IMR-90 (cell line): ENCODE results near the gene OSM. TPM values are rescaled to one million over a fixed set of nuclear protein-coding genes. Genes with fewer than 3 reads are reported as not detected.

Source experiments
- ATAC-seq: fragments of 200-7000 bp; cut with Tn5 transposase; 2 replicates; pipeline ENCODE4 v1.9.1; 2020; ENCODE audit warnings: low read depth, mild to moderate bottlenecking, moderate library complexity
- BruUV-seq: library from RNA; stranded (reverse); fragments of 400-500 nt; replicated peaks from 2 replicates; lab custom pipeline; 2021; lab: Mats Ljungman, UMichigan
- CTCF ChIA-PET: fragments of 300-600 bp; formaldehyde crosslinking; extraction: SDS; loops from one replicate; lab custom pipeline; 2021; ENCODE audit warnings: antibody characterized with exemption; lab: Yijun Ruan, JAX
- POLR2A ChIA-PET: fragments of 300-600 bp; sonication (Branson Sonifier 250); formaldehyde crosslinking; loops from one replicate; lab custom pipeline; 2022; ENCODE audit warnings: antibody characterized with exemption; ENCODE audit not compliant: unreplicated experiment; lab: Charles Lee
- DNase-seq: peaks from one replicate; pipeline ENCODE4 v3.0.0; 2013
- H2AFZ ChIP-seq: replicated peaks from 2 replicates; pipeline ENCODE3; 2013; ENCODE audit warnings: low read length, mild to moderate bottlenecking; ENCODE audit not compliant: poor library complexity
- H2AK5ac ChIP-seq: 2 replicates; pipeline ENCODE4 v1.6.1; 2013; ENCODE audit warnings: low read depth, low read length, inconsistent platforms
- H2AK9ac ChIP-seq: replicated peaks from 2 replicates; pipeline ENCODE3; 2013; ENCODE audit warnings: mild to moderate bottlenecking, low read depth, low read length, moderate library complexity; ENCODE audit not compliant: poor library complexity
- H2BK120ac ChIP-seq: 2 replicates; pipeline ENCODE4 v1.6.1; 2013; ENCODE audit warnings: low read depth, low read length, inconsistent platforms
- H2BK15ac ChIP-seq: 3 replicates; pipeline ENCODE4 v1.6.1; 2013; ENCODE audit warnings: low read depth, low read length, inconsistent platforms
- H2BK20ac ChIP-seq: 2 replicates; pipeline ENCODE4 v1.6.1; 2013; ENCODE audit warnings: low read depth, mild to moderate bottlenecking, inconsistent platforms, low read length, moderate library complexity
- H2BK5ac ChIP-seq: 2 replicates; pipeline ENCODE4 v1.6.1; 2013; ENCODE audit warnings: mild to moderate bottlenecking, low read depth, low read length, inconsistent platforms; ENCODE audit not compliant: poor library complexity, severe bottlenecking
- H3K14ac ChIP-seq: replicated peaks from 2 replicates; pipeline ENCODE4 v1.6.1; 2013; ENCODE audit warnings: low read depth, low read length, inconsistent platforms
- H3K18ac ChIP-seq: 2 replicates; pipeline ENCODE4 v1.6.1; 2013; ENCODE audit warnings: low read depth, low read length, control low read depth
- H3K23ac ChIP-seq: 2 replicates; pipeline ENCODE4 v1.6.1; 2013; ENCODE audit warnings: low read depth, low read length, inconsistent platforms
- H3K27ac ChIP-seq: 2 replicates; pipeline ENCODE4 v1.5.1; 2013; ENCODE audit warnings: mild to moderate bottlenecking, control low read depth, low read length; ENCODE audit not compliant: insufficient read depth
- H3K27me3 ChIP-seq: 2 replicates; pipeline ENCODE4 v1.6.1; 2013; ENCODE audit warnings: low read length; ENCODE audit not compliant: control insufficient read depth, insufficient read depth
- H3K36me3 ChIP-seq: 2 replicates; pipeline ENCODE4 v1.6.1; 2013; ENCODE audit warnings: low read length, mixed read lengths; ENCODE audit not compliant: control insufficient read depth, insufficient read depth
- H3K4ac ChIP-seq: 2 replicates; pipeline ENCODE4 v1.6.1; 2013; ENCODE audit warnings: low read depth, low read length, inconsistent platforms
- H3K4me1 ChIP-seq: 2 replicates; pipeline ENCODE4 v1.6.1; 2013; ENCODE audit warnings: low read length, mixed read lengths; ENCODE audit not compliant: control insufficient read depth, insufficient read depth
- H3K4me2 ChIP-seq: 2 replicates; pipeline ENCODE4 v1.6.1; 2013; ENCODE audit warnings: low read depth, mild to moderate bottlenecking, control low read depth, low read length, moderate library complexity
- H3K4me3 ChIP-seq: 2 replicates; pipeline ENCODE4 v1.5.1; 2013; ENCODE audit warnings: low read depth, mild to moderate bottlenecking, control low read depth, low read length, moderate library complexity; ENCODE audit not compliant: insufficient read depth
- H3K56ac ChIP-seq: 2 replicates; pipeline ENCODE4 v1.6.1; 2013; ENCODE audit warnings: low read length, inconsistent platforms; ENCODE audit not compliant: insufficient read depth; ENCODE audit errors: extremely low read depth
- H3K79me1 ChIP-seq, 2 experiments: 2 replicates each; pipeline ENCODE4 v1.6.1; 2013; ENCODE audit warnings: low read length in 2 of 2, inconsistent platforms in 1 of 2, low read depth in 1 of 2
- H3K9ac ChIP-seq: 2 replicates; pipeline ENCODE4 v1.6.1; 2013; ENCODE audit warnings: low read depth, low read length, control low read depth
- H3K9me1 ChIP-seq: 2 replicates; pipeline ENCODE4 v1.6.1; 2013; ENCODE audit warnings: low read length, inconsistent platforms; ENCODE audit not compliant: insufficient read depth
- H3K9me3 ChIP-seq: 2 replicates; pipeline ENCODE4 v1.6.1; 2013; ENCODE audit warnings: low read length; ENCODE audit not compliant: control insufficient read depth, insufficient read depth
- H4K20me1 ChIP-seq: 2 replicates; pipeline ENCODE4 v1.6.1; 2013; ENCODE audit warnings: low read length, inconsistent platforms; ENCODE audit not compliant: insufficient read depth
- H4K5ac ChIP-seq: 2 replicates; pipeline ENCODE4 v1.6.1; 2013; ENCODE audit warnings: mild to moderate bottlenecking, low read depth, low read length, control low read depth
- H4K8ac ChIP-seq, 2 experiments: 2 replicates each; pipeline ENCODE4 v1.6.1; 2013; ENCODE audit warnings: low read depth in 2 of 2, low read length in 2 of 2, control low read depth in 1 of 2, inconsistent platforms in 1 of 2
- H4K91ac ChIP-seq: 2 replicates; pipeline ENCODE4 v1.6.1; 2013; ENCODE audit warnings: low read depth, low read length, inconsistent platforms; ENCODE audit not compliant: insufficient read depth
- CEBPB ChIP-seq: IDR thresholded peaks from 2 replicates; pipeline ENCODE4 v1.6.1; 2012; ENCODE audit warnings: low read depth, low read length, improper control_type of control experiment
- CTCF ChIP-seq: conservative IDR thresholded peaks from 2 replicates; pipeline ENCODE4 v1.5.1; 2012; ENCODE audit warnings: mild to moderate bottlenecking, low read depth, low read length, improper control_type of control experiment
- ELK1 ChIP-seq: fragments of 150-350 bp; IDR thresholded peaks from 2 replicates; pipeline ENCODE4 v1.6.1; 2016; ENCODE audit warnings: low read depth, mild to moderate bottlenecking, low read length, moderate library complexity, borderline replicate concordance
- RAD21 ChIP-seq: IDR thresholded peaks from 2 replicates; pipeline ENCODE4 v1.6.1; 2012; ENCODE audit warnings: low read length, improper control_type of control experiment
- SMC3 ChIP-seq: fragments of 150-350 bp; IDR thresholded peaks from 2 replicates; pipeline ENCODE4 v1.6.1; 2016; ENCODE audit warnings: low read depth, mild to moderate bottlenecking, antibody characterized with exemption, low read length, moderate library complexity
- WGBS, 2 experiments: methylation state at CpG; one replicate each; pipeline versions ENCODE4 v1.1.5 to v1.1.7; 2013; ENCODE audit warnings: missing lambda C conversion rate in 2 of 2; ENCODE audit not compliant: insufficient read length in 1 of 2; ENCODE audit errors: extremely low coverage in 2 of 2; 5-methylcytosine and 5-hydroxymethylcytosine counted together
- dilution Hi-C: fragments of 300-500 bp; cut with HindIII; formaldehyde crosslinking; loops from one replicate; pipeline ENCODE4 v1.14.3; 2018; ENCODE audit warnings: low sequenced_read_pairs; ENCODE audit not compliant: unreplicated experiment
- in situ Hi-C: fragments of 300-500 bp; cut with MboI; formaldehyde crosslinking; loops from 3 replicates; pipeline ENCODE4 v1.14.3; 2019; ENCODE audit warnings: low sequenced_read_pairs, inconsistent platforms, mixed read lengths
- intact Hi-C: fragments of 100-400 bp; cut with micrococcal nuclease; formaldehyde crosslinking; loops from 2 replicates; pipeline ENCODE4 v1.10.0; 2022
- polyA plus RNA-seq, 3 experiments: library from polyadenylated mRNA; depleted of rRNA; stranded (reverse); fragments of >200 nt; gene quantifications; 2 replicates each; pipeline ENCODE4 v1.2.3, GENCODE V29; 2012; ENCODE audit warnings: low replicate concordance in 1 of 3
- total RNA-seq: library from RNA; depleted of rRNA; stranded (reverse); fragments of >200 nt; gene quantifications from 2 replicates; pipeline ENCODE4 v1.2.3, GENCODE V29; 2012

OSM gene
- total and polyA plus RNA-seq, 2 of the 4 experiments (the other 2 are of a cell fraction) = not detected

- intact Hi-C loops = no loop called here
These were observed 6.0 kb downstream of the OSM start for GRCh38 chr22:30260682-30261081.

More at GRCh38 chr22:30260682-30261081, 6.0 kb downstream of the OSM start:
- Histone ChIP-seq H2BK120ac (no peak overlapping the region; the same call in 1 of the 2 replicates), H3K27ac (no peak overlapping the region), H3K27me3 (no peaks in the 10 kb centered on the region; the same call in 1 of the 2 replicates), H3K56ac (no peak overlapping the region), H3K23ac (no peak overlapping the region), H3K4me3 (no peak overlapping the region), H4K8ac (no peak overlapping the region), H3K9me1 (no peaks in the 10 kb centered on the region; the same call in 1 of the 2 replicates), H2BK20ac (no peak overlapping the region), H4K5ac (no peak overlapping the region), H4K20me1 (no peaks in the 10 kb centered on the region), H3K4ac (no peak overlapping the region), H2BK5ac (no peak overlapping the region), H3K18ac (no peak overlapping the region), H3K36me3 (no peaks in the 10 kb centered on the region), H3K14ac (no peak overlapping the region), H3K9ac (no peak overlapping the region), H2AK9ac (peak overlapping the region; percentile 31), H4K91ac (no peak overlapping the region), H3K9me3 (no peaks in the 10 kb centered on the region), H2BK15ac (no peak overlapping the region), H3K79me1 (no peaks in the 10 kb centered on the region), H2AK5ac (no peak overlapping the region), H3K4me2 (no peak overlapping the region), H2AFZ (peak overlapping the region; percentile 34), H3K4me1 (peaks cover 8% of the 10 kb centered on the region)
- POLR2A ChIA-PET = no interaction called here
- DNase-seq (no peak), ATAC-seq (no peak)
- WGBS, 2 experiments = 92% methylated on average over 4 of the region's 8 CpGs; no CpG with 5 or more reads in 1 of the 2 experiments
- TF ChIP-seq SMC3 (no peak), ELK1 (no peak), CEBPB (no peak), RAD21 (no peak), CTCF (no peak)
- dilution Hi-C loops (no loop called here), in situ Hi-C loops (loop anchor here (5.0 kb wide), 1 partner anchor 153 kb away; no protein-coding TSS in a partner anchor)
- CTCF ChIA-PET = interaction anchor here (1.2 to 1.3 kb wide), 2 partner anchors 27 to 79 kb away, joined by 3 to 5 read pairs; no protein-coding TSS in a partner anchor
- BruUV-seq = no TSS peak
